Measurements from ENCODE around the gene DNAJA4. TPM values are rescaled to one million over a fixed set of nuclear protein-coding genes. Genes with fewer than 3 reads are reported as not detected.

DNAJA4 gene
- total and polyA plus RNA-seq, 2 of the 8 experiments (the other 6 are each of a cell fraction or from before 2014, with no cell fraction given), result 3.6 to 6.2 TPM

DNA sequence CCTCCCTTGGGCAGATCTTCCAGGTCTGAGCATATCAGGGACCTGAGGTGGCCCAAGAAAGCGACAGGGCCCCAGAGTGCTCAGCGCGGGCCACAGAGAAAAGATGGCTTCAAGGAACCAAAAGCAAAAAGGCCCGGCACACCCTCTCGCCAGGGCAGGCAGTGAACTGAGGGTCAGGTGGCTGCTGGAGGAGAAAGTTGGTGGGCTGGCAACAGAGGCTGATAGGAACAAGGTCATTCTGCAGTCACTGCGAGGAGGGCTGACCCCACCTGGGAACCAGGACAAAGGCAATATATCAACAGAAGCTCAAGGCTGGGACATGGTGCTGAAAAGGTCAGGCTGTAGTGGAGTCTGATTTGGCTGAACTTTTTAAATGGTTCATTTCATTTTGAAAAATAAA lies 27.2 kb upstream of the DNAJA4 start:
- Histone ChIP-seq H4K91ac (replicated peaks; ENCODE audit: insufficient read length, low read length) (no peak overlapping the region), H4K5ac (ENCODE audit: insufficient read length, low read depth, low read length) (no peak overlapping the region), H3K9me3 (ENCODE audit: insufficient read depth in 2 of 2, low read depth in 1 of 2, low read length in 1 of 2) (no peaks in the 10 kb centered on the region), H3K4me2 (ENCODE audit: insufficient read depth in 1 of 2, low read depth in 2 of 2, low read length in 2 of 2) (no peak overlapping the region), H3K56ac (replicated peaks; ENCODE audit: insufficient read length, low read depth, low read length) (no peak overlapping the region), H3K27me3 (replicated peaks in 1 of 4; ENCODE audit: control insufficient read depth in 3 of 4, extremely low read depth in 1 of 4, insufficient read depth in 3 of 4, low read length in 3 of 4) (no peaks in the 10 kb centered on the region), H3K79me2 (ENCODE audit: control insufficient read depth in 1 of 2, insufficient read depth in 2 of 2, low read length in 2 of 2) (no peaks in the 10 kb centered on the region), H3K9ac (replicated peaks in 1 of 4; ENCODE audit: extremely low read depth in 1 of 4, low read depth in 3 of 4, low read length in 3 of 4) (no peak overlapping the region), H2BK15ac (ENCODE audit: low read length) (no peak overlapping the region), H3K18ac (ENCODE audit: extremely low read depth, low read length) (no peak overlapping the region), H2BK12ac (ENCODE audit: low read depth, low read length) (no peak overlapping the region), H3K27ac (ENCODE audit: low read depth, low read length) (no peak overlapping the region), H4K20me1 (replicated peaks in 1 of 2; ENCODE audit: control insufficient read depth in 1 of 2, insufficient read depth in 2 of 2, low read length in 2 of 2) (no peaks in the 10 kb centered on the region), H2BK20ac (ENCODE audit: low read length) (no peak overlapping the region), H3K36me3 (ENCODE audit: control insufficient read depth in 2 of 4, insufficient read depth in 4 of 4, low read length in 3 of 4) (no peaks in the 10 kb centered on the region), H3K4me1 (replicated peaks in 1 of 4; ENCODE audit: control insufficient read depth in 3 of 4, insufficient read depth in 4 of 4, low read length in 3 of 4) (peaks cover 6 to 16% (median 14%) of the 10 kb centered on the region in 4 experiments), H3K4ac (replicated peaks; ENCODE audit: insufficient read length, low read depth, low read length) (no peak overlapping the region), H2BK5ac (ENCODE audit: low read depth, low read length) (no peak overlapping the region), H3K23me2 (ENCODE audit: low read depth, low read length) (no peaks in the 10 kb centered on the region; the same call in 1 of the 2 replicates), H3K14ac (ENCODE audit: insufficient read length) (no peak overlapping the region), H3K4me3 (ENCODE audit: extremely low read depth in 1 of 4, insufficient read depth in 2 of 4, low read depth in 3 of 4, low read length in 4 of 4) (no peak overlapping the region), H3K79me1 (ENCODE audit: low read depth, low read length) (no peaks in the 10 kb centered on the region), H2AFZ (ENCODE audit: low read length) (no peak overlapping the region), H2BK120ac (replicated peaks; ENCODE audit: low read depth, low read length) (no peak overlapping the region), H4K8ac (ENCODE audit: extremely low read depth, insufficient read depth, low read length) (no peak overlapping the region; the same call in 1 of the 2 replicates), H2AK5ac (ENCODE audit: low read depth, low read length) (no peak overlapping the region), H3K23ac (ENCODE audit: insufficient read length) (no peak overlapping the region)
- 81% methylated on average over 6 of the region's 6 CpGs; no CpG with 5 or more reads in 1 of the 2 experiments for WGBS, 2 experiments (ENCODE audit: extremely low coverage in 1 of 2, insufficient coverage in 1 of 2, insufficient read length in 1 of 2, insufficient replicate concordance in 2 of 2, low coverage in 1 of 2, low lambda C conversion rate in 2 of 2, missing lambda C conversion rate in 1 of 2)
- DNase-seq (ENCODE audit: low read depth in 1 of 2, low spot score in 2 of 2) (no peak), FAIRE-seq (no peak)
- ChIA-PET POLR2A (ENCODE audit: partially characterized antibody) (no interaction called here), CTCF (ENCODE audit: partially characterized antibody) (interaction anchor here (2.4 to 16.2 kb wide), 4 partner anchors 20 to 127 kb away, joined by 5 to 285 read pairs (median 86); no protein-coding TSS in a partner anchor)
- TF ChIP-seq BCL11A (IDR thresholded peaks at IDR 0.05; ENCODE audit: low read depth in 2 of 2, low read length in 2 of 2) (no peak), HDAC6 (IDR thresholded peaks at IDR 0.05; ENCODE audit: low read depth, low read length) (no peak), ASH2L (IDR thresholded peaks at IDR 0.05; ENCODE audit: low read length) (no peak), POLR2A (IDR thresholded peaks at IDR 0.05; ENCODE audit: control extremely low read depth in 1 of 2, low read depth in 2 of 2, low read length in 2 of 2) (no peak), EZH2 (IDR thresholded peaks at IDR 0.05; ENCODE audit: low read depth, low read length, severe bottlenecking) (no peak), JUN (IDR thresholded peaks at IDR 0.05; ENCODE audit: low read depth, low read length) (no peak), CBX5 (IDR thresholded peaks at IDR 0.05; ENCODE audit: low read depth, low read length) (no peak), JUND (IDR thresholded peaks at IDR 0.05; ENCODE audit: low read length) (no peak), CTBP2 (IDR thresholded peaks at IDR 0.05; ENCODE audit: borderline replicate concordance, insufficient read depth, insufficient read length, low read length) (no peak), TAF7 (optimal IDR thresholded peaks at IDR 0.05; ENCODE audit: borderline replicate concordance, low read depth, low read length) (no peak), SAP30 (IDR thresholded peaks at IDR 0.05; ENCODE audit: insufficient read depth, insufficient replicate concordance, low read length) (no peak), SP4 (IDR thresholded peaks at IDR 0.05; ENCODE audit: low read length) (no peak), YY1 (IDR thresholded peaks at IDR 0.05; ENCODE audit: low read depth, low read length) (no peak), KDM1A (IDR thresholded peaks at IDR 0.05; ENCODE audit: borderline replicate concordance, low read length) (no peak), NANOG (IDR thresholded peaks at IDR 0.05; ENCODE audit: insufficient read depth, low read depth, low read length, poor library complexity, severe bottlenecking) (no peak)
